Measurements from ENCODE around the gene CNP.
A peak's percentile ranks its signal among the peaks of the same experiment; 100 is the strongest.
"Not testable (repeated sequence)": the region's sequence is repeated elsewhere in the genome, so short reads cannot be mapped to it uniquely, and the experiment has no call there.

The CNP gene

GRCh38 chr17:41986634-41987033, 20.0 kb downstream of the CNP start:
- in situ Hi-C loops (cut with HindIII; ENCODE audit: low pct_unique_long_range_greater_than_20kb, low sequenced_read_pairs): no loop called here
- TF ChIP-seq JUND (IDR thresholded peaks at IDR 0.05; ENCODE audit: low read depth): no peak

GRCh38 chr17:41987642-41988041, 21.0 kb downstream of the CNP start:
- no peak for DNase-seq (ENCODE audit: low read depth in 1 of 2, low spot score in 1 of 2)
- in situ Hi-C loops (cut with HindIII; ENCODE audit: low pct_unique_long_range_greater_than_20kb, low sequenced_read_pairs): no loop called here
- TF ChIP-seq JUND (IDR thresholded peaks at IDR 0.05; ENCODE audit: low read depth): no peak

More at GRCh38 chr17:41986634-41987033, 20.0 kb downstream of the CNP start:
- DNase-seq (ENCODE audit: low read depth in 1 of 2, low spot score in 1 of 2): no peak

GRCh38 chr17:41988418-41988817, 21.8 kb downstream of the CNP start:
- DNase-seq (ENCODE audit: low read depth in 1 of 2, low spot score in 1 of 2): no peak
- TF ChIP-seq JUND (IDR thresholded peaks at IDR 0.05; ENCODE audit: low read depth): no peak
- in situ Hi-C loops (cut with HindIII; ENCODE audit: low pct_unique_long_range_greater_than_20kb, low sequenced_read_pairs): no loop called here

GRCh38 chr17:41989702-41990419, 23.3 kb downstream of the CNP start:
- no peak for TF ChIP-seq JUND (IDR thresholded peaks at IDR 0.05; ENCODE audit: low read depth)
- in situ Hi-C loops (cut with HindIII; ENCODE audit: low pct_unique_long_range_greater_than_20kb, low sequenced_read_pairs): no loop called here
- no peak for DNase-seq (ENCODE audit: low read depth in 1 of 2, low spot score in 1 of 2)

GRCh38 chr17:41992576-41992975, 26.0 kb downstream of the CNP start:
- no peak for DNase-seq (ENCODE audit: low read depth in 1 of 2, low spot score in 1 of 2)
- TF ChIP-seq JUND (IDR thresholded peaks at IDR 0.05; ENCODE audit: low read depth): no peak
- in situ Hi-C loops (cut with HindIII; ENCODE audit: low pct_unique_long_range_greater_than_20kb, low sequenced_read_pairs): no loop called here

- in situ Hi-C loops (cut with HindIII; ENCODE audit: low pct_unique_long_range_greater_than_20kb, low sequenced_read_pairs): no loop called here
- no peak for DNase-seq (ENCODE audit: low read depth in 1 of 2, low spot score in 1 of 2)
- TF ChIP-seq JUND (IDR thresholded peaks at IDR 0.05; ENCODE audit: low read depth): no peak
These were observed 30.2 kb downstream of the CNP start for GRCh38 chr17:41996855-41997164.

GRCh38 chr17:41998497-41998896, 31.9 kb downstream of the CNP start:
- in situ Hi-C loops (cut with HindIII; ENCODE audit: low pct_unique_long_range_greater_than_20kb, low sequenced_read_pairs): no loop called here
- DNase-seq (ENCODE audit: low read depth in 1 of 2, low spot score in 1 of 2): no peak
- no peak for TF ChIP-seq JUND (IDR thresholded peaks at IDR 0.05; ENCODE audit: low read depth)

GRCh38 chr17:42000413-42001133, 34.0 kb downstream of the CNP start:
- no peak for TF ChIP-seq JUND (IDR thresholded peaks at IDR 0.05; ENCODE audit: low read depth)
- in situ Hi-C loops (cut with HindIII; ENCODE audit: low pct_unique_long_range_greater_than_20kb, low sequenced_read_pairs): no loop called here
- DNase-seq (ENCODE audit: low read depth in 1 of 2, low spot score in 1 of 2): no peak

- in situ Hi-C loops (cut with HindIII; ENCODE audit: low pct_unique_long_range_greater_than_20kb, low sequenced_read_pairs): no loop called here
- TF ChIP-seq JUND (IDR thresholded peaks at IDR 0.05; ENCODE audit: low read depth): no peak
- no peak for DNase-seq (ENCODE audit: low read depth in 1 of 2, low spot score in 1 of 2)
These were observed 35.1 kb downstream of the CNP start for GRCh38 chr17:42001729-42002128.

GRCh38 chr17:42002175-42002791, 35.7 kb downstream of the CNP start:
- in situ Hi-C loops (cut with HindIII; ENCODE audit: low pct_unique_long_range_greater_than_20kb, low sequenced_read_pairs): no loop called here

GRCh38 chr17:42002792-42003301, 36.3 kb downstream of the CNP start:
- no peak for TF ChIP-seq JUND (IDR thresholded peaks at IDR 0.05; ENCODE audit: low read depth)
- no peak for DNase-seq (ENCODE audit: low read depth in 1 of 2, low spot score in 1 of 2)
- in situ Hi-C loops (cut with HindIII; ENCODE audit: low pct_unique_long_range_greater_than_20kb, low sequenced_read_pairs): no loop called here

More at GRCh38 chr17:42002175-42002791, 35.7 kb downstream of the CNP start:
- no peak for TF ChIP-seq JUND (IDR thresholded peaks at IDR 0.05; ENCODE audit: low read depth)
- DNase-seq (ENCODE audit: low read depth in 1 of 2, low spot score in 1 of 2): no peak

GRCh38 chr17:42005166-42005565, 38.6 kb downstream of the CNP start:
- DNase-seq (ENCODE audit: low read depth in 1 of 2, low spot score in 1 of 2): no peak
- in situ Hi-C loops (cut with HindIII; ENCODE audit: low pct_unique_long_range_greater_than_20kb, low sequenced_read_pairs): no loop called here
- TF ChIP-seq JUND (IDR thresholded peaks at IDR 0.05; ENCODE audit: low read depth): no peak

GRCh38 chr17:42009170-42009569, 42.6 kb downstream of the CNP start:
- in situ Hi-C loops (cut with HindIII; ENCODE audit: low pct_unique_long_range_greater_than_20kb, low sequenced_read_pairs): no loop called here
- no peak for TF ChIP-seq JUND (IDR thresholded peaks at IDR 0.05; ENCODE audit: low read depth)
- peak in 1 of 2 experiments; percentile 55 for DNase-seq (ENCODE audit: low read depth in 1 of 2, low spot score in 1 of 2)

- in situ Hi-C loops (cut with HindIII; ENCODE audit: low pct_unique_long_range_greater_than_20kb, low sequenced_read_pairs); DNase-seq (ENCODE audit: low read depth in 1 of 2, low spot score in 1 of 2): not testable (repeated sequence)
These were observed 43.7 kb downstream of the CNP start for GRCh38 chr17:42010266-42010680.

All from T47D (cell line).